Heart left ventricle (tissue), 13 donors: ENCODE results near the gene MEGF8.

ENCODE experiments used
- CTCF ChIP-seq, 12 donors: fragments of 200-600 bp; sonication (generic) in 4 of 12; IDR thresholded peaks; one replicate each; pipeline versions ENCODE4 v1.5.0 to v1.8.0; 2018 to 2022; ENCODE audit warnings: antibody characterized with exemption in 12 of 12, mild to moderate bottlenecking in 5 of 12
- POLR2A ChIP-seq, 2 donors: fragments of 450-650 bp; IDR thresholded peaks; one replicate each; pipeline ENCODE4 v1.6.1; 2017; ENCODE audit warnings: antibody characterized with exemption in 2 of 2, mild to moderate bottlenecking in 2 of 2, moderate library complexity in 2 of 2
- donor health status: ischemic (EF 13 %, LVEDD 7.1; RV severe dilation, severe dysfunction).
- donor health status: DM: no; HTN: yes; CAD: no.
- donor health status: DM: no; HTN: no; CAD: no.
- donor health status: ischemic (EF 25% LVEDD 6.9; RV normal size, moderate dysfunction).
- donor health status: ischemic (EF 25% LVEDD 5.7; RV mildly dilated, moderate dysfunction).
- donor health status: ischemic (EF 35%, LVEDD 5.7; RV mildly dilated, moderate dysfunction).
- donor health status: nonischemic (EF 11% LVEDD 7.7; RV severe dilation, severe dysfunction).
- donor health status: DM: yes; HTN: yes; CAD: no.
- donor health status: PGD.
- donor health status: ischemic (EF 29% LVEDD 5.4; RV normal size, mild dysfunction).
- donor health status: nonischemic (EF 23%, LVEDD 6.1; RV moderate dilation, normal function).

DNA sequence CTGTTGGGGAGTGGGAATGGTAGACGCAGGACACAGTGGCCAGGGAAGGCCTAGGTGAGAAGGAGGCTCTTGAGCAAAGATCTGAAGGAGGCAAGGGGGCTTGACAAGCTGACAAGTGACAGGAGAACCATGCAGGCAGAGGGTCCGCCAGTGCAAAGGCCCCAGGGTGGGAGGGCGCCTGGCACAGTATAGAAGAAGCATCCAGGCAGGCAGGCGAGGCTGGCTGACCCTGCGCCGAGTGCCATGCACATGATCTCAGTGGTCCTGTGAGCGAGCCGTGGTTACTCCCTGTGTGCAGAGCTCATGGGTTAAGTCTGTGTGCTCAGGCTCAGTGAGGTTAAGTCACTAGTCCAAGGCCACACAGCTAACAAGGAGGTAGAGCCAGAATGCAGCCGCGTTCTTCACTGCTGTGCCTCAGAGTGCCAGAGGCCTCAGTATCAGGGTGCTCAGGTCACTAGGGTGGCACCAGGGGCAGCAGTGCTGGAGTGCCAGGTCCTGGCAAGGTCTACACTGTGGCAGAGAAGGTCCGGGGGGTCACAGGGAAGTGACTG lies 49.5 kb downstream of the MEGF8 start:
- TF ChIP-seq CTCF (IDR thresholded peaks at IDR 0.05): no peak
- no peak for TF ChIP-seq POLR2A (IDR thresholded peaks at IDR 0.05)
